ENCODE data around the gene TMC7. TPM values are rescaled to one million over a fixed set of nuclear protein-coding genes. Genes with fewer than 3 reads are reported as not detected.

The TMC7 gene
- total and polyA plus RNA-seq, 2 of the 13 experiments (the other 11 are each of a cell fraction or from before 2014, with no cell fraction given): 1.2 to 5.1 TPM

DNA sequence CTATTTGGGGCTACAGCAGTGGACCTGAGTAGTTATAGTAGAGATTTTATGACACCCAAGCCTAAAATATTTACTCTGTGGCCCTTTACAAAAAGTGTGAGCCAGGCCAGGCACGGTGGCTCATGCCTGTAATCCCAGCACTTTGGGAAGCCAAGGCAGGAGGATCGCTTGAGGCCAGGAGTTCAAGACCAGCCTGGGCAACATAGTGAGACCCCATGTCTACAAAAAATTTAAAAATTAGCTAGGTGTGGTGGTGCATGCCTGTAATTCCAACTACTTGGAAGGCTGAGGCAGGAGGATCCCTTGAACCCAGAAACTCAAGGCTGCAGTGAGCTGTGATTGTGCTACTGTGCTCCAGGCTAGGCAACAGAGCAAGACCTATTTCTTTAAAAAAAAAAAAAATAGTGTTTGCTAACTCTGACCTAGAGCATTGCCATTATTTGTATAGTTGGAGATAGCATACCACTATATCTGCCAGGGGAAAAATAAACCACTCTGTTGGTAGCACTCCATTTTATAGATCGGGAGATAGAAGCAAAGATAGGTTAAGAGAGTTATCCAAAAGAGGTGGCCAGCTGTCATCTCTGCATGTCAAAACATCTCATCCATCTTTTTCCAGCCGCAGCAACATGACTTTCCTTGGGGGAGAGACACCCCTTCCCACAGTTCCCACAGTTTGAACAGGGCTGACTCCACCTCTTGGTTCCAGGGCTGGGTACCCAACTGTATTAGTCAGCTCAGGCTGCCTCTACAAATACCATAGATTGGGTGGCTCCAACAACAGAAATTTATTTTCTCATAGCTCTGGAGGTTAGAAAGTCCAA, 127.0 kb downstream of the TMC7 start (continued):
- TF ChIP-seq, protein P1, sequence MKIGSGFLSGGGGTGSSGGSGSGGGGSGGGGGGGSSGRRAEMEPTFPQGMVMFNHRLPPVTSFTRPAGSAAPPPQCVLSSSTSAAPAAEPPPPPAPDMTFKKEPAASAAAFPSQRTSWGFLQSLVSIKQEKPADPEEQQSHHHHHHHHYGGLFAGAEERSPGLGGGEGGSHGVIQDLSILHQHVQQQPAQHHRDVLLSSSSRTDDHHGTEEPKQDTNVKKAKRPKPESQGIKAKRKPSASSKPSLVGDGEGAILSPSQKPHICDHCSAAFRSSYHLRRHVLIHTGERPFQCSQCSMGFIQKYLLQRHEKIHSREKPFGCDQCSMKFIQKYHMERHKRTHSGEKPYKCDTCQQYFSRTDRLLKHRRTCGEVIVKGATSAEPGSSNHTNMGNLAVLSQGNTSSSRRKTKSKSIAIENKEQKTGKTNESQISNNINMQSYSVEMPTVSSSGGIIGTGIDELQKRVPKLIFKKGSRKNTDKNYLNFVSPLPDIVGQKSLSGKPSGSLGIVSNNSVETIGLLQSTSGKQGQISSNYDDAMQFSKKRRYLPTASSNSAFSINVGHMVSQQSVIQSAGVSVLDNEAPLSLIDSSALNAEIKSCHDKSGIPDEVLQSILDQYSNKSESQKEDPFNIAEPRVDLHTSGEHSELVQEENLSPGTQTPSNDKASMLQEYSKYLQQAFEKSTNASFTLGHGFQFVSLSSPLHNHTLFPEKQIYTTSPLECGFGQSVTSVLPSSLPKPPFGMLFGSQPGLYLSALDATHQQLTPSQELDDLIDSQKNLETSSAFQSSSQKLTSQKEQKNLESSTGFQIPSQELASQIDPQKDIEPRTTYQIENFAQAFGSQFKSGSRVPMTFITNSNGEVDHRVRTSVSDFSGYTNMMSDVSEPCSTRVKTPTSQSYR (CRISPR knock-in tag; IDR thresholded peaks at IDR 0.05; ENCODE audit: borderline replicate concordance): no peak
- TF ChIP-seq ZSCAN30 (CRISPR knock-in tag; IDR thresholded peaks at IDR 0.05) (no peak), TBX2 (CRISPR knock-in tag; IDR thresholded peaks at IDR 0.05; ENCODE audit: borderline replicate concordance) (0 out of 2 replicates have a peak, but pooled peaks have one; percentile 11), DR1 (CRISPR knock-in tag; IDR thresholded peaks at IDR 0.05) (no peak), MEIS1 (CRISPR knock-in tag; IDR thresholded peaks at IDR 0.05; ENCODE audit: borderline replicate concordance) (peak; percentile 80; the same call in 1 of the 2 replicates), SIN3B (IDR thresholded peaks at IDR 0.05; ENCODE audit: low read length) (no peak), RFX1 (IDR thresholded peaks at IDR 0.05) (no peak), MXD4 (CRISPR knock-in tag; IDR thresholded peaks at IDR 0.05) (0 out of 2 replicates have a peak, but pooled peaks have one; percentile 28), ZC3H4 (CRISPR knock-in tag; IDR thresholded peaks at IDR 0.05; ENCODE audit: borderline replicate concordance) (no peak), SP5 (CRISPR knock-in tag; IDR thresholded peaks at IDR 0.05; ENCODE audit: borderline replicate concordance, low read depth) (peak; percentile 26; the same call in 1 of the 2 replicates), ZNF562 (CRISPR knock-in tag; IDR thresholded peaks at IDR 0.05; ENCODE audit: borderline replicate concordance) (no peak), LCORL (IDR thresholded peaks at IDR 0.05) (no peak), LCORL (CRISPR knock-in tag; IDR thresholded peaks at IDR 0.05) (peak; percentile 32; the same call in 1 of the 2 replicates), ZNF850 (CRISPR knock-in tag; conservative IDR thresholded peaks at IDR 0.05) (no peak), SIX1 (CRISPR knock-in tag; IDR thresholded peaks at IDR 0.05; ENCODE audit: borderline replicate concordance) (peak; percentile 6; the same call in 1 of the 2 replicates), HMGA1 (CRISPR knock-in tag; conservative IDR thresholded peaks at IDR 0.05) (no peak), TMF1 (CRISPR knock-in tag; IDR thresholded peaks at IDR 0.05; ENCODE audit: low read depth) (no peak)
- TF ChIP-seq, protein P2, sequence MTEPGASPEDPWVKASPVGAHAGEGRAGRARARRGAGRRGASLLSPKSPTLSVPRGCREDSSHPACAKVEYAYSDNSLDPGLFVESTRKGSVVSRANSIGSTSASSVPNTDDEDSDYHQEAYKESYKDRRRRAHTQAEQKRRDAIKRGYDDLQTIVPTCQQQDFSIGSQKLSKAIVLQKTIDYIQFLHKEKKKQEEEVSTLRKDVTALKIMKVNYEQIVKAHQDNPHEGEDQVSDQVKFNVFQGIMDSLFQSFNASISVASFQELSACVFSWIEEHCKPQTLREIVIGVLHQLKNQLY (CRISPR knock-in tag; IDR thresholded peaks at IDR 0.05): no peak
- TF ChIP-seq, protein P3, sequence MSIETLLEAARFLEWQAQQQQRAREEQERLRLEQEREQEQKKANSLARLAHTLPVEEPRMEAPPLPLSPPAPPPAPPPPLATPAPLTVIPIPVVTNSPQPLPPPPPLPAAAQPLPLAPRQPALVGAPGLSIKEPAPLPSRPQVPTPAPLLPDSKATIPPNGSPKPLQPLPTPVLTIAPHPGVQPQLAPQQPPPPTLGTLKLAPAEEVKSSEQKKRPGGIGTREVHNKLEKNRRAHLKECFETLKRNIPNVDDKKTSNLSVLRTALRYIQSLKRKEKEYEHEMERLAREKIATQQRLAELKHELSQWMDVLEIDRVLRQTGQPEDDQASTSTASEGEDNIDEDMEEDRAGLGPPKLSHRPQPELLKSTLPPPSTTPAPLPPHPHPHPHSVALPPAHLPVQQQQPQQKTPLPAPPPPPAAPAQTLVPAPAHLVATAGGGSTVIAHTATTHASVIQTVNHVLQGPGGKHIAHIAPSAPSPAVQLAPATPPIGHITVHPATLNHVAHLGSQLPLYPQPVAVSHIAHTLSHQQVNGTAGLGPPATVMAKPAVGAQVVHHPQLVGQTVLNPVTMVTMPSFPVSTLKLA (IDR thresholded peaks at IDR 0.05): no peak
- TF ChIP-seq, protein P4, sequence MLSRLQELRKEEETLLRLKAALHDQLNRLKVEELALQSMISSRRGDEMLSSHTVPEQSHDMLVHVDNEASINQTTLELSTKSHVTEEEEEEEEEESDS (CRISPR knock-in tag; IDR thresholded peaks at IDR 0.05; ENCODE audit: borderline replicate concordance): no peak
- TF ChIP-seq, protein P5, sequence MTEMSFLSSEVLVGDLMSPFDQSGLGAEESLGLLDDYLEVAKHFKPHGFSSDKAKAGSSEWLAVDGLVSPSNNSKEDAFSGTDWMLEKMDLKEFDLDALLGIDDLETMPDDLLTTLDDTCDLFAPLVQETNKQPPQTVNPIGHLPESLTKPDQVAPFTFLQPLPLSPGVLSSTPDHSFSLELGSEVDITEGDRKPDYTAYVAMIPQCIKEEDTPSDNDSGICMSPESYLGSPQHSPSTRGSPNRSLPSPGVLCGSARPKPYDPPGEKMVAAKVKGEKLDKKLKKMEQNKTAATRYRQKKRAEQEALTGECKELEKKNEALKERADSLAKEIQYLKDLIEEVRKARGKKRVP (CRISPR knock-in tag; IDR thresholded peaks at IDR 0.05): 0 out of 4 replicates have a peak, but pooled peaks of 1 of the 2 experiments have one; percentile 24
